GM12873 (cell line): ENCODE data around the gene ARMC3.

ENCODE experiments used
- TF ChIP-seq, protein P1 (sequence below): IDR thresholded peaks from 2 replicates; pipeline ENCODE4 v1.5.1; 2012; ENCODE audit warnings: low read depth, mild to moderate bottlenecking, moderate library complexity, low read length, control low read depth; ENCODE audit not compliant: insufficient read depth; ENCODE audit errors: missing control alignments

ARMC3 gene

GRCh38 chr10:22927661-22928403 lies at the start of gene ARMC3:
Gene ARMC3, plus strand, starts transcription at chr10:22928053. Its CDS starts 3,944 bp downstream, at chr10:22931997.
- TF ChIP-seq, protein P1, sequence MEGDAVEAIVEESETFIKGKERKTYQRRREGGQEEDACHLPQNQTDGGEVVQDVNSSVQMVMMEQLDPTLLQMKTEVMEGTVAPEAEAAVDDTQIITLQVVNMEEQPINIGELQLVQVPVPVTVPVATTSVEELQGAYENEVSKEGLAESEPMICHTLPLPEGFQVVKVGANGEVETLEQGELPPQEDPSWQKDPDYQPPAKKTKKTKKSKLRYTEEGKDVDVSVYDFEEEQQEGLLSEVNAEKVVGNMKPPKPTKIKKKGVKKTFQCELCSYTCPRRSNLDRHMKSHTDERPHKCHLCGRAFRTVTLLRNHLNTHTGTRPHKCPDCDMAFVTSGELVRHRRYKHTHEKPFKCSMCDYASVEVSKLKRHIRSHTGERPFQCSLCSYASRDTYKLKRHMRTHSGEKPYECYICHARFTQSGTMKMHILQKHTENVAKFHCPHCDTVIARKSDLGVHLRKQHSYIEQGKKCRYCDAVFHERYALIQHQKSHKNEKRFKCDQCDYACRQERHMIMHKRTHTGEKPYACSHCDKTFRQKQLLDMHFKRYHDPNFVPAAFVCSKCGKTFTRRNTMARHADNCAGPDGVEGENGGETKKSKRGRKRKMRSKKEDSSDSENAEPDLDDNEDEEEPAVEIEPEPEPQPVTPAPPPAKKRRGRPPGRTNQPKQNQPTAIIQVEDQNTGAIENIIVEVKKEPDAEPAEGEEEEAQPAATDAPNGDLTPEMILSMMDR = no peak

- TF ChIP-seq, protein P1 = no peak
Observed at GRCh38 chr10:22891797-22892196, 36.1 kb upstream of the ARMC3 start.

DNA sequence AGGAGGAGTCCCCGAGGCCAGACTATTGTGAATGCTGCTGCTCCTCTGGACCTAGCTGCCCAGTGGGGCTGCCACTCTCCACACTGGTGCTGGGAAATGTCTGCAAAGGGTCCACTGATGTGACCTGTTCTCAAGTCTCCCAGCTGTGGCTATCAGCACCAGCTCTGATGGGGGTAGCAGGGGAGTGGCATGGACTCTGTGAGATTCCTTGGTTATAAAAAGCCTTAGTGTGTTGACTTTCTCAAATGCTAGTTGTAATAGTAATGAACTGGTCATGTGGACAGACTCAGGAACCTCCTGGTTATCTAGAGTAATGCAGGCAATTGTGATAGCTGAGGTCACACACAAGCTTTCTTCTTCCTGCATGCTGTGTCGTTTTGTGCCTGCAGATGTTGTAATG lies 34.1 kb upstream of the ARMC3 start:
- TF ChIP-seq, protein P1 = no peak

DNA sequence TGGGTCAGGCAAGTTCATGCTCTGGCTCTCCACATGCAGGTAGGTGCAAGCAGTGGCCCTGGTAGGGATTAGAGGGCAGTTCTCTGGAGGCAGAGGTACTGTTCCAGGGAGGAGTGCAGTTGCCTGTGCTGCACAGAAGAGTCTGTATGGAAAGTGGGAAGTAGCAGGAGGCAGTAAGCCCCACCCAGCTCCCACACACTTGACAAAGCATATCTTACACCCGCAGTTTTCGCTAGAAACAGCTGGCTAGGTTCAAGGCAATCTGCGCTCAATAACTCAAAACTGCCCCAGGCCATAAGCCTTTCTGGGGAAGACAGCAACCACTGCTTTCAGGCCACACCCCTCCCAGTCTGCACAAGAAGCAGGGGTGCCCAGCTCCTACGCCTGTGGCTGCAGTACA lies 33.1 kb upstream of the ARMC3 start:
- TF ChIP-seq, protein P1 = no peak

GRCh38 chr10:22895252-22895651 lies 32.6 kb upstream of the ARMC3 start:
- TF ChIP-seq, protein P1 = no peak

DNA sequence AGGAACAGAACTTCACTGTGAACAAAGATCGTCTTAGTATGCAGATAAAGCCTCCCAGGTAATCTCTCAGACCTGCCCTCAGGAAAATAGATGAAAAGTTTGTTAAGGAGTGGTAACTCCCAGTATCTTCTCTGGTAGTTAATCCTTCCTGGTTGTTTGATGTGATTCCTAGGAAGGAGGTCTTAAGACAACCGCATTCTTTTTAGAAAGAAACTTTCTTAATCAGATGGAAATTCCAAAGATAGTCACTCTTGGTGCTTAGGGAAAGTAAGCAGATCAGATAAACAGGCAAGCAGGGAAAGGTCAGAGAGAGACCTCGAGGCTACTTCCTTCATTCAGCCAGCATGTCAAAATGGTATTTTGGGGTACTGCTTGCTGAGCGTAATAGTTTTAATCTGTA lies 30.5 kb upstream of the ARMC3 start:
- TF ChIP-seq, protein P1 = no peak

GRCh38 chr10:22899307-22899706 lies 28.5 kb upstream of the ARMC3 start:
- TF ChIP-seq, protein P1 = no peak
